ENCODE data around the gene YY1.

- TF ChIP-seq POLR2A (IDR thresholded peaks at IDR 0.05) (no peak), CTCF (IDR thresholded peaks at IDR 0.05) (no peak)
Observed at GRCh38 chr14:100294963-100295330, 56.0 kb downstream of the YY1 start.

Data from esophagus squamous epithelium (tissue), 4 donors.